H9 (cell line): ENCODE data around the gene STK35. TPM values are rescaled to one million over a fixed set of nuclear protein-coding genes. Genes with fewer than 3 reads are reported as not detected.

Experiments
- DNase-seq: peaks from one replicate; pipeline ENCODE4 v3.0.0-alpha.2; 2017
- H2AFZ ChIP-seq: one replicate; pipeline ENCODE4 v1.6.1; 2013; ENCODE audit warnings: mild to moderate bottlenecking, low read length, control low read depth, moderate library complexity
- H2AK5ac ChIP-seq: 2 replicates; pipeline ENCODE4 v1.6.1; 2013; ENCODE audit warnings: low read length, control low read depth, mixed read lengths; ENCODE audit not compliant: insufficient read length
- H2BK120ac ChIP-seq: one replicate; pipeline ENCODE4 v1.6.1; 2013; ENCODE audit warnings: low read depth, mild to moderate bottlenecking, low read length, control low read depth, inconsistent platforms; ENCODE audit not compliant: poor library complexity, severe bottlenecking
- H2BK12ac ChIP-seq: 2 replicates; pipeline ENCODE4 v1.6.1; 2013; ENCODE audit warnings: low read length, control low read depth, mixed read lengths, low read depth; ENCODE audit not compliant: insufficient read length
- H2BK15ac ChIP-seq: 2 replicates; pipeline ENCODE4 v1.6.1; 2013; ENCODE audit warnings: low read depth, low read length, control low read depth
- H2BK20ac ChIP-seq: one replicate; pipeline ENCODE4 v1.6.1; 2013; ENCODE audit warnings: low read depth, mild to moderate bottlenecking, low read length, control low read depth, inconsistent platforms; ENCODE audit not compliant: poor library complexity, severe bottlenecking
- H2BK5ac ChIP-seq: 2 replicates; pipeline ENCODE4 v1.6.1; 2013; ENCODE audit warnings: low read length, control low read depth, mixed read lengths; ENCODE audit not compliant: insufficient read length
- H3K14ac ChIP-seq: 2 replicates; pipeline ENCODE4 v1.6.1; 2013; ENCODE audit warnings: low read length, control low read depth; ENCODE audit not compliant: insufficient read depth
- H3K18ac ChIP-seq: 2 replicates; pipeline ENCODE4 v1.6.1; 2013; ENCODE audit warnings: low read depth, mild to moderate bottlenecking, mixed read lengths, low read length, control low read depth; ENCODE audit not compliant: insufficient read length
- H3K23ac ChIP-seq: 2 replicates; pipeline ENCODE4 v1.6.1; 2013; ENCODE audit warnings: low read length, control low read depth, mixed read lengths, low read depth; ENCODE audit not compliant: insufficient read length
- H3K23me2 ChIP-seq: 2 replicates; pipeline ENCODE4 v1.6.1; 2013; ENCODE audit warnings: low read depth, mild to moderate bottlenecking, mixed read lengths, low read length, control low read depth; ENCODE audit not compliant: insufficient read length, poor library complexity, severe bottlenecking
- H3K27ac ChIP-seq: 2 replicates; pipeline ENCODE4 v1.5.1; 2013; ENCODE audit warnings: low read length, control low read depth, mixed read lengths, low read depth; ENCODE audit not compliant: insufficient read length
- H3K27me3 ChIP-seq: 2 replicates; pipeline ENCODE4 v1.6.1; 2013; ENCODE audit warnings: low read length, control low read depth, inconsistent platforms; ENCODE audit not compliant: insufficient read depth
- H3K4ac ChIP-seq: 2 replicates; pipeline ENCODE4 v1.6.1; 2013; ENCODE audit warnings: low read depth, mild to moderate bottlenecking, control low read depth, inconsistent platforms, low read length, moderate library complexity
- H3K4me1 ChIP-seq: 2 replicates; pipeline ENCODE4 v1.6.1; 2013; ENCODE audit warnings: low read length, control low read depth, inconsistent platforms; ENCODE audit not compliant: insufficient read depth
- H3K4me2 ChIP-seq: 2 replicates; pipeline ENCODE4 v1.6.1; 2013; ENCODE audit warnings: low read length, control low read depth, mixed read lengths; ENCODE audit not compliant: insufficient read length, insufficient read depth
- H3K56ac ChIP-seq: 2 replicates; pipeline ENCODE4 v1.6.1; 2013; ENCODE audit warnings: low read depth, mild to moderate bottlenecking, mixed read lengths, low read length, control low read depth; ENCODE audit not compliant: insufficient read length
- H3K79me1 ChIP-seq: 2 replicates; pipeline ENCODE4 v1.6.1; 2013; ENCODE audit warnings: low read depth, mild to moderate bottlenecking, moderate library complexity, low read length, control low read depth, inconsistent platforms; ENCODE audit not compliant: insufficient read depth, poor library complexity, severe bottlenecking
- H3K79me2 ChIP-seq: 2 replicates; pipeline ENCODE4 v1.6.1; 2013; ENCODE audit warnings: low read length, control low read depth, inconsistent platforms; ENCODE audit not compliant: insufficient read depth
- H3K9ac ChIP-seq: 2 replicates; pipeline ENCODE4 v1.6.1; 2013; ENCODE audit warnings: low read length, control low read depth, mixed read lengths; ENCODE audit not compliant: insufficient read length; ENCODE audit errors: extremely low read depth
- H3K9me3 ChIP-seq: one replicate; pipeline ENCODE4 v1.6.1; 2013; ENCODE audit warnings: low read depth, low read length, inconsistent platforms; ENCODE audit not compliant: control insufficient read depth
- H3T11ph ChIP-seq: one replicate; pipeline ENCODE4 v1.6.1; 2013; ENCODE audit warnings: mild to moderate bottlenecking, low read length, control low read depth, inconsistent platforms
- H4K20me1 ChIP-seq: one replicate; pipeline ENCODE4 v1.6.1; 2013; ENCODE audit not compliant: control insufficient read depth, insufficient read length, insufficient read depth
- H4K5ac ChIP-seq: 2 replicates; pipeline ENCODE4 v1.6.1; 2013; ENCODE audit warnings: low read depth, mild to moderate bottlenecking, mixed read lengths, low read length, control low read depth; ENCODE audit not compliant: insufficient read length
- H4K8ac ChIP-seq: replicated peaks from 2 replicates; pipeline ENCODE4 v1.6.1; 2013; ENCODE audit warnings: low read length, control low read depth, mixed read lengths, low read depth; ENCODE audit not compliant: insufficient read length
- H4K91ac ChIP-seq: 2 replicates; pipeline ENCODE4 v1.6.1; 2013; ENCODE audit warnings: low read depth, mild to moderate bottlenecking, moderate library complexity, mixed read lengths, low read length, control low read depth; ENCODE audit not compliant: insufficient read length
- H3K27ac Mint-ChIP-seq, 3 experiments: 2 replicates in 2 of 3; 3 replicates in 1 of 3; pipeline ENCODE4 v1.8.0; 2020 to 2021; ENCODE audit warnings: mixed read lengths in 3 of 3, mild to moderate bottlenecking in 1 of 3, moderate library complexity in 1 of 3
- H3K27me3 Mint-ChIP-seq: 2 replicates; pipeline ENCODE4 v1.8.0; 2021; ENCODE audit warnings: low read depth, mild to moderate bottlenecking, moderate library complexity, mixed read lengths
- H3K36me3 Mint-ChIP-seq, 3 experiments: 2 replicates in 2 of 3; 3 replicates in 1 of 3; pipeline ENCODE4 v1.8.0; 2020 to 2021; ENCODE audit warnings: low read depth in 3 of 3, mixed read lengths in 3 of 3; ENCODE audit not compliant: insufficient read depth in 1 of 3
- H3K4me1 Mint-ChIP-seq, 2 experiments: 2 replicates each; pipeline ENCODE4 v1.8.0; 2020; ENCODE audit warnings: mixed read lengths in 2 of 2
- H3K4me3 Mint-ChIP-seq, 2 experiments: 2 replicates in 1 of 2; 3 replicates in 1 of 2; pipeline ENCODE4 v1.8.0; 2020 to 2021; ENCODE audit warnings: mild to moderate bottlenecking in 2 of 2, mixed read lengths in 2 of 2, moderate library complexity in 1 of 2
- H3K9me3 Mint-ChIP-seq, 2 experiments: 2 replicates in 1 of 2; 3 replicates in 1 of 2; pipeline ENCODE4 v1.8.0; 2020; ENCODE audit warnings: mild to moderate bottlenecking in 2 of 2, mixed read lengths in 2 of 2, moderate library complexity in 1 of 2
- WGBS: extraction: QIAGEN DNeasy Blood & Tissue Kit; methylation state at CpG from one replicate; pipeline ENCODE4 v1.1.7; 2013; ENCODE audit warnings: missing lambda C conversion rate, low lambda C conversion rate, mixed read lengths; ENCODE audit not compliant: insufficient read length; ENCODE audit errors: extremely low coverage; 5-methylcytosine and 5-hydroxymethylcytosine counted together
- total RNA-seq: library from RNA; stranded (reverse); gene quantifications from 2 replicates; pipeline ENCODE4 v1.2.1, GENCODE V29; 2021
- TF ChIP-seq, protein P1 (sequence below): fragments of 200-600 bp; sonication (generic); conservative IDR thresholded peaks from 3 replicates; pipeline ENCODE4 v1.8.0; 2021; ENCODE audit warnings: antibody characterized with exemption, mild to moderate bottlenecking

STK35 gene
- total RNA-seq, 1 experiment from 2014 or later: 66.2 TPM

DNA sequence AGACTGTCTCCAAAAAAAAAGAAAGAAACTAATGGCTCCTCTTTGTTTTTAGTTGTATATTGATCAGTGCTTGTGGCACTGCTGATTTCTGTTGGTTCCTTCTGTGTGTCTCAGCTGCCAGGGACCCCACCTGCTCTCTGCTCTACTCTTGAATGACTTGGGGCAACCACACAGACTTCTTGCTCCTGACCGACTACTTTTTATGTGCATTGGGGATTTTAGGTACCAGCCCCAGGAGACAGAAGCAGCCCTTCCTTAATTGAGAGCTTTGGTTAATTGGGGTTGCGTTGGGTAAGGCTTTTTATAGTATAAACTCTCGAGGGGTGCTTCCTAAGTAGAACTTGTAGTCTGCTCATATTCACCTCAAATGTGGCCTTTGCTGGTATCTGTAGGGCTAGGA, 6.9 kb downstream of the STK35 start:
- H3K23ac ChIP-seq: no peak overlapping the region
- no CpG with 5 or more reads among the region's 3 CpGs for WGBS
- no peak overlapping the region for H2BK20ac ChIP-seq
- no peak overlapping the region for H4K5ac ChIP-seq
- Mint-ChIP-seq H3K4me3 (no peak overlapping the region), H3K36me3 (peaks cover 15 to 61% (median 27%) of the 10 kb centered on the region in 3 experiments), H3K27ac (no peak overlapping the region), H3K27me3 (peaks cover 2% of the 10 kb centered on the region; the same call in 1 of the 2 replicates), H3K4me1 (peaks cover 31 to 39% of the 10 kb centered on the region in 2 experiments), H3K9me3 (no peaks in the 10 kb centered on the region)
- H3K9ac ChIP-seq: no peak overlapping the region
- H2BK15ac ChIP-seq: no peak overlapping the region
- H2BK5ac ChIP-seq: no peak overlapping the region
- H4K8ac ChIP-seq: no peak overlapping the region
- H3K27ac ChIP-seq: no peak overlapping the region
- no peak overlapping the region for H3K18ac ChIP-seq
- TF ChIP-seq, protein P1, sequence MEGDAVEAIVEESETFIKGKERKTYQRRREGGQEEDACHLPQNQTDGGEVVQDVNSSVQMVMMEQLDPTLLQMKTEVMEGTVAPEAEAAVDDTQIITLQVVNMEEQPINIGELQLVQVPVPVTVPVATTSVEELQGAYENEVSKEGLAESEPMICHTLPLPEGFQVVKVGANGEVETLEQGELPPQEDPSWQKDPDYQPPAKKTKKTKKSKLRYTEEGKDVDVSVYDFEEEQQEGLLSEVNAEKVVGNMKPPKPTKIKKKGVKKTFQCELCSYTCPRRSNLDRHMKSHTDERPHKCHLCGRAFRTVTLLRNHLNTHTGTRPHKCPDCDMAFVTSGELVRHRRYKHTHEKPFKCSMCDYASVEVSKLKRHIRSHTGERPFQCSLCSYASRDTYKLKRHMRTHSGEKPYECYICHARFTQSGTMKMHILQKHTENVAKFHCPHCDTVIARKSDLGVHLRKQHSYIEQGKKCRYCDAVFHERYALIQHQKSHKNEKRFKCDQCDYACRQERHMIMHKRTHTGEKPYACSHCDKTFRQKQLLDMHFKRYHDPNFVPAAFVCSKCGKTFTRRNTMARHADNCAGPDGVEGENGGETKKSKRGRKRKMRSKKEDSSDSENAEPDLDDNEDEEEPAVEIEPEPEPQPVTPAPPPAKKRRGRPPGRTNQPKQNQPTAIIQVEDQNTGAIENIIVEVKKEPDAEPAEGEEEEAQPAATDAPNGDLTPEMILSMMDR: no peak
- no peak overlapping the region for H3K14ac ChIP-seq
- no peaks in the 10 kb centered on the region for H3K27me3 ChIP-seq
- no peak overlapping the region for H3K4me2 ChIP-seq
- no peak overlapping the region for H2BK120ac ChIP-seq
- H2AFZ ChIP-seq: no peak overlapping the region
- H2AK5ac ChIP-seq: no peak overlapping the region
- DNase-seq: no peak
- H3K4ac ChIP-seq: no peak overlapping the region
- H2BK12ac ChIP-seq: no peak overlapping the region
- no peaks in the 10 kb centered on the region for H3K9me3 ChIP-seq
- H3T11ph ChIP-seq: no peak overlapping the region
- H3K79me1 ChIP-seq: peaks cover 6% of the 10 kb centered on the region
- peaks cover 2% of the 10 kb centered on the region for H4K20me1 ChIP-seq
- peaks cover 6% of the 10 kb centered on the region for H3K23me2 ChIP-seq
- H3K79me2 ChIP-seq: peaks cover 7% of the 10 kb centered on the region; the same call in 1 of the 2 replicates
- no peaks in the 10 kb centered on the region for H3K4me1 ChIP-seq
- no peak overlapping the region for H4K91ac ChIP-seq
- H3K56ac ChIP-seq: no peak overlapping the region
